PFSK-1 (cell line): ENCODE data around the gene TMEM212.

Source experiments
- FOXP2 ChIP-seq: optimal IDR thresholded peaks from 2 replicates; pipeline ENCODE3; 2011; ENCODE audit warnings: borderline replicate concordance, control low read depth, inconsistent platforms; ENCODE audit not compliant: insufficient read depth; ENCODE audit errors: extremely low read length, extremely low read depth
- POLR2AphosphoS5 ChIP-seq: IDR thresholded peaks from 2 replicates; pipeline ENCODE4 v1.6.1; 2012; ENCODE audit warnings: low read depth, mild to moderate bottlenecking, control low read depth, low read length, moderate library complexity
- REST ChIP-seq, 2 experiments: IDR thresholded peaks; 2 replicates each; pipeline versions ENCODE4 v1.6.1 to v1.8.0; 2011 to 2012; ENCODE audit warnings: low read depth in 2 of 2, low read length in 2 of 2, control low read depth in 1 of 2, inconsistent platforms in 1 of 2, mild to moderate bottlenecking in 1 of 2, moderate library complexity in 1 of 2; ENCODE audit not compliant: insufficient read depth in 1 of 2
- SIN3A ChIP-seq: IDR thresholded peaks from 2 replicates; pipeline ENCODE4 v1.6.1; 2012; ENCODE audit warnings: mild to moderate bottlenecking, low read length, moderate library complexity, borderline replicate concordance; ENCODE audit not compliant: insufficient read depth
- TAF1 ChIP-seq: IDR thresholded peaks from 2 replicates; pipeline ENCODE4 v1.6.1; 2012; ENCODE audit warnings: low read length, control low read depth, borderline replicate concordance; ENCODE audit not compliant: insufficient read depth

TMEM212 gene

GRCh38 chr3:171840811-171841619 is 2.1 kb upstream of the TMEM212 start:
- TF ChIP-seq POLR2AphosphoS5: no peak
- TF ChIP-seq FOXP2: no peak
- no peak for TF ChIP-seq TAF1

- TF ChIP-seq TAF1: no peak
- no peak for TF ChIP-seq REST (IDR thresholded peaks at IDR 0.05; ENCODE audit: insufficient read depth in 1 of 2, low read depth in 2 of 2, low read length in 2 of 2)
- TF ChIP-seq SIN3A: no peak
- no peak for TF ChIP-seq FOXP2
- TF ChIP-seq POLR2AphosphoS5: no peak
Observed at GRCh38 chr3:171841620-171842000, 1.5 kb upstream of the TMEM212 start.

- no peak for TF ChIP-seq REST (IDR thresholded peaks at IDR 0.05; ENCODE audit: insufficient read depth in 1 of 2, low read depth in 2 of 2, low read length in 2 of 2)
- no peak for TF ChIP-seq FOXP2
- TF ChIP-seq POLR2AphosphoS5: no peak
- TF ChIP-seq SIN3A: no peak
- TF ChIP-seq TAF1: no peak
Observed at GRCh38 chr3:171844873-171845272, 1.7 kb downstream of the TMEM212 start.

- TF ChIP-seq POLR2AphosphoS5: no peak
Observed at GRCh38 chr3:171845481-171846284, 2.5 kb downstream of the TMEM212 start.

GRCh38 chr3:171846597-171846996 is 3.4 kb downstream of the TMEM212 start:
- TF ChIP-seq SIN3A: no peak
- no peak for TF ChIP-seq POLR2AphosphoS5
- TF ChIP-seq TAF1: no peak
- TF ChIP-seq FOXP2: no peak
- no peak for TF ChIP-seq REST (IDR thresholded peaks at IDR 0.05; ENCODE audit: insufficient read depth in 1 of 2, low read depth in 2 of 2, low read length in 2 of 2)

- TF ChIP-seq REST (IDR thresholded peaks at IDR 0.05; ENCODE audit: insufficient read depth in 1 of 2, low read depth in 2 of 2, low read length in 2 of 2): no peak
- TF ChIP-seq POLR2AphosphoS5: no peak
- no peak for TF ChIP-seq FOXP2
- no peak for TF ChIP-seq TAF1
- no peak for TF ChIP-seq SIN3A
Observed at GRCh38 chr3:171847133-171847532, 4.0 kb downstream of the TMEM212 start.
